BLaER1 treated with 17β-estradiol and CSF1 and Interleukin-3, amounts not matched to agents 10 nM and 100 nM (cell line): ENCODE data around the gene SMAD3.

ENCODE experiments used
- H3K27ac ChIP-seq, 11 experiments: shearing (Covaris generic); formaldehyde crosslinking; 2 replicates each; pipeline ENCODE4 v1.8.1; 2022
- H3K27me3 ChIP-seq, 11 experiments: shearing (Covaris generic); formaldehyde crosslinking; 2 replicates each; pipeline ENCODE4 v1.8.1; 2022
- H3K36me3 ChIP-seq, 11 experiments: shearing (Covaris generic); formaldehyde crosslinking; 2 replicates each; pipeline ENCODE4 v1.8.1; 2022
- H3K4me1 ChIP-seq, 10 experiments: shearing (Covaris generic); formaldehyde crosslinking; 2 replicates each; pipeline ENCODE4 v1.8.1; 2022
- H3K4me2 ChIP-seq, 11 experiments: shearing (Covaris generic); formaldehyde crosslinking; 2 replicates each; pipeline ENCODE4 v1.8.1; 2022
- H3K4me3 ChIP-seq, 10 experiments: shearing (Covaris generic); formaldehyde crosslinking; 2 replicates each; pipeline ENCODE4 v1.8.1; 2022
- H3K9ac ChIP-seq, 11 experiments: shearing (Covaris generic); formaldehyde crosslinking; 2 replicates each; pipeline ENCODE4 v1.8.1; 2022
- H3K9me3 ChIP-seq, 11 experiments: shearing (Covaris generic); formaldehyde crosslinking; replicated peaks in 1 of 11; 2 replicates each; pipeline ENCODE4 v1.8.1; 2022
- H4K20me1 ChIP-seq, 11 experiments: shearing (Covaris generic); formaldehyde crosslinking; 2 replicates each; pipeline ENCODE4 v1.8.1; 2022
- Cebpa-rat ChIP-seq, 11 experiments: shearing (Covaris generic); IDR thresholded peaks; 2 replicates each; pipeline ENCODE4 v1.8.1; 2022

SMAD3 gene

GRCh38 chr15:67105991-67106763 lies 40.8 kb downstream of the SMAD3 start:
- Histone ChIP-seq H3K27ac (peak overlapping the region; percentile 15 to 97 (median 93); a peak in 19 of 22 replicates), H3K36me3 (peaks cover 3 to 69% (median 42%) of the 10 kb centered on the region in 11 experiments; a peak in 18 of 22 replicates), H3K9me3 (peaks cover 3 to 9% (median 6%) of the 10 kb centered on the region in 11 experiments; a peak in 21 of 22 replicates), H3K4me2 (peak overlapping the region; percentile 83 to 95 (median 90)), H3K4me1 (peaks cover 99 to 100% (median 100%) of the 10 kb centered on the region in 10 experiments), H3K27me3 (no peaks in the 10 kb centered on the region), H3K4me3 (peak overlapping the region in 1 of 10 experiments; percentile 3; a peak in 1 of 20 replicates), H4K20me1 (peaks cover 46 to 100% (median 70%) of the 10 kb centered on the region in 11 experiments), H3K9ac (peak overlapping the region; percentile 20 to 84 (median 69); a peak in 19 of 22 replicates)
- no peak for TF ChIP-seq Cebpa-rat (IDR thresholded peaks at IDR 0.05)

- no peak for TF ChIP-seq Cebpa-rat (IDR thresholded peaks at IDR 0.05)
- peaks cover 40 to 100% (median 65%) of the 10 kb centered on the region in 11 experiments for H4K20me1 ChIP-seq
- peaks cover 95 to 100% (median 97%) of the 10 kb centered on the region in 10 experiments for H3K4me1 ChIP-seq
- H3K36me3 ChIP-seq = peaks cover 4 to 69% (median 47%) of the 10 kb centered on the region in 11 experiments; a peak in 19 of 22 replicates
- no peak overlapping the region for H3K4me3 ChIP-seq
- H3K9ac ChIP-seq = peak overlapping the region; percentile 20 to 84 (median 69); a peak in 18 of 22 replicates
- H3K27me3 ChIP-seq = no peaks in the 10 kb centered on the region
- H3K4me2 ChIP-seq = peak overlapping the region; percentile 83 to 95 (median 90)
- peaks cover 8 to 14% (median 11%) of the 10 kb centered on the region in 11 experiments; a peak in 21 of 22 replicates for H3K9me3 ChIP-seq
- H3K27ac ChIP-seq = peak overlapping the region; percentile 15 to 97 (median 93); a peak in 20 of 22 replicates
These were observed 41.3 kb downstream of the SMAD3 start for GRCh38 chr15:67106764-67107013.

GRCh38 chr15:67107014-67107812 lies 41.8 kb downstream of the SMAD3 start:
- no peak for TF ChIP-seq Cebpa-rat (IDR thresholded peaks at IDR 0.05)
- peaks cover 9 to 19% (median 15%) of the 10 kb centered on the region in 11 experiments; a peak in 21 of 22 replicates for H3K9me3 ChIP-seq
- peak overlapping the region in 2 of 10 experiments; percentile 1 to 14; a peak in 1 of 20 replicates for H3K4me3 ChIP-seq
- peaks cover 35 to 100% (median 60%) of the 10 kb centered on the region in 11 experiments for H4K20me1 ChIP-seq
- peaks cover 90 to 99% (median 93%) of the 10 kb centered on the region in 10 experiments for H3K4me1 ChIP-seq
- H3K36me3 ChIP-seq = peaks cover 4 to 71% (median 50%) of the 10 kb centered on the region in 11 experiments; a peak in 19 of 22 replicates
- H3K9ac ChIP-seq = peak overlapping the region; percentile 26 to 84 (median 69); a peak in 18 of 22 replicates
- peak overlapping the region; percentile 15 to 97 (median 93); a peak in 20 of 22 replicates for H3K27ac ChIP-seq
- no peaks in the 10 kb centered on the region for H3K27me3 ChIP-seq
- H3K4me2 ChIP-seq = peak overlapping the region; percentile 83 to 95 (median 90)

- peak in 6 of 11 experiments; percentile 33 to 56 (median 42); a peak in 7 of 22 replicates for TF ChIP-seq Cebpa-rat (IDR thresholded peaks at IDR 0.05)
- Histone ChIP-seq H3K4me3 (peak overlapping the region in 3 of 10 experiments; percentile 3 to 27 (median 8); a peak in 3 of 20 replicates), H3K36me3 (peaks cover 4 to 66% (median 45%) of the 10 kb centered on the region in 11 experiments; a peak in 19 of 22 replicates), H3K27ac (peak overlapping the region in 10 of 11 experiments; percentile 72 to 97 (median 93); a peak in 19 of 22 replicates), H3K27me3 (no peaks in the 10 kb centered on the region), H3K9me3 (peaks cover 9 to 23% (median 18%) of the 10 kb centered on the region in 11 experiments; a peak in 21 of 22 replicates), H3K4me1 (peaks cover 82 to 98% (median 90%) of the 10 kb centered on the region in 10 experiments), H3K4me2 (peak overlapping the region; percentile 76 to 95 (median 88)), H3K9ac (peak overlapping the region in 10 of 11 experiments; percentile 9 to 84 (median 78); a peak in 17 of 22 replicates), H4K20me1 (peaks cover 24 to 99% (median 49%) of the 10 kb centered on the region in 11 experiments)
These were observed 42.9 kb downstream of the SMAD3 start for GRCh38 chr15:67108122-67108961.

GRCh38 chr15:67109141-67110034 lies 44.0 kb downstream of the SMAD3 start:
- peaks cover 10 to 66% (median 45%) of the 10 kb centered on the region in 11 experiments; a peak in 21 of 22 replicates for H3K36me3 ChIP-seq
- peaks cover 13 to 99% (median 45%) of the 10 kb centered on the region in 11 experiments for H4K20me1 ChIP-seq
- H3K4me3 ChIP-seq = peak overlapping the region in 8 of 10 experiments; percentile 1 to 49 (median 15); a peak in 6 of 20 replicates
- peak overlapping the region; percentile 47 to 97 (median 93); a peak in 21 of 22 replicates for H3K27ac ChIP-seq
- H3K9me3 ChIP-seq = peaks cover 9 to 25% (median 18%) of the 10 kb centered on the region in 11 experiments; a peak in 21 of 22 replicates
- TF ChIP-seq Cebpa-rat (IDR thresholded peaks at IDR 0.05) = peak; percentile 61 to 99 (median 97); a peak in 21 of 22 replicates
- H3K4me1 ChIP-seq = peaks cover 82 to 98% (median 90%) of the 10 kb centered on the region in 10 experiments
- H3K9ac ChIP-seq = peak overlapping the region; percentile 46 to 84 (median 78); a peak in 21 of 22 replicates
- H3K4me2 ChIP-seq = peak overlapping the region; percentile 76 to 95 (median 88)
- no peaks in the 10 kb centered on the region for H3K27me3 ChIP-seq

DNA sequence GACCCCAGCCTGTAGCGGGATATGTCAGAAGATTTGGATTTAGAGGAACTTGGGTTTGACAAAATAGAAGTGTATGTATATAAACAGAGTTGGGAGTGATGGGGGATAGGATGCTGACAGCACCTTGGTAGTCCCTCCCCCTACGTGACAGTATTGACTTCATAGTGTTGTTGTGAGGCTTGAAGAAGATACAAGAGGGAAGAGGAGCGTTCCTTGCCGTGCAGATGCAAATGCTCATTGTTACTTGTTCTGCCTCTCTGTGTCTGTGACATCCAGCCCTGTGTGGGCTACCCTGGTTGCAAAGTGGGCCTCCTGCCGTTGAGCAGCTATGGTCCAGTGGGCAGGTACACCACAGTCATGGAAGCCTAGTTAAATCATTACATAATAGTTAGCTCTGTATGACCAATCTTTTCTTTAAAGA lies 45.0 kb downstream of the SMAD3 start:
- TF ChIP-seq Cebpa-rat (IDR thresholded peaks at IDR 0.05) = peak in 1 of 11 experiments; percentile 65; a peak in 2 of 22 replicates
- Histone ChIP-seq H3K27ac (peak overlapping the region; percentile 47 to 97 (median 93); a peak in 21 of 22 replicates), H3K4me3 (peak overlapping the region in 7 of 10 experiments; percentile 0 to 49 (median 10); a peak in 8 of 20 replicates), H3K4me2 (peak overlapping the region; percentile 76 to 95 (median 88)), H3K9ac (peak overlapping the region; percentile 46 to 84 (median 78); a peak in 21 of 22 replicates), H4K20me1 (peaks cover 4 to 99% (median 40%) of the 10 kb centered on the region in 11 experiments; a peak in 18 of 22 replicates), H3K36me3 (peaks cover 11 to 66% (median 45%) of the 10 kb centered on the region in 11 experiments; a peak in 21 of 22 replicates), H3K27me3 (no peaks in the 10 kb centered on the region), H3K9me3 (peaks cover 9 to 25% (median 18%) of the 10 kb centered on the region in 11 experiments; a peak in 21 of 22 replicates), H3K4me1 (peaks cover 82 to 98% (median 90%) of the 10 kb centered on the region in 10 experiments)
